Ovary (tissue), 3 donors: ENCODE results near the gene MYL5.

Source experiments
- EP300 ChIP-seq: sonication (generic); formaldehyde crosslinking; IDR thresholded peaks from one replicate; pipeline ENCODE4 v1.6.1; 2017; ENCODE audit warnings: antibody characterized with exemption
- TF ChIP-seq, protein P1 (sequence below), 3 donors: fragments of 450-650 bp in 2 of 3; fragments of 200-600 bp in 1 of 3; IDR thresholded peaks; one replicate each; pipeline versions ENCODE4 v1.5.1 to v1.8.0; 2016 to 2022; ENCODE audit warnings: antibody characterized with exemption in 3 of 3, mild to moderate bottlenecking in 1 of 3
- donor health status: DM: no; HTN: no; CAD: no.

GRCh38 chr4:648579-649292 lies 25.6 kb upstream of the MYL5 start:
- no peak for TF ChIP-seq EP300
- TF ChIP-seq, protein P1, sequence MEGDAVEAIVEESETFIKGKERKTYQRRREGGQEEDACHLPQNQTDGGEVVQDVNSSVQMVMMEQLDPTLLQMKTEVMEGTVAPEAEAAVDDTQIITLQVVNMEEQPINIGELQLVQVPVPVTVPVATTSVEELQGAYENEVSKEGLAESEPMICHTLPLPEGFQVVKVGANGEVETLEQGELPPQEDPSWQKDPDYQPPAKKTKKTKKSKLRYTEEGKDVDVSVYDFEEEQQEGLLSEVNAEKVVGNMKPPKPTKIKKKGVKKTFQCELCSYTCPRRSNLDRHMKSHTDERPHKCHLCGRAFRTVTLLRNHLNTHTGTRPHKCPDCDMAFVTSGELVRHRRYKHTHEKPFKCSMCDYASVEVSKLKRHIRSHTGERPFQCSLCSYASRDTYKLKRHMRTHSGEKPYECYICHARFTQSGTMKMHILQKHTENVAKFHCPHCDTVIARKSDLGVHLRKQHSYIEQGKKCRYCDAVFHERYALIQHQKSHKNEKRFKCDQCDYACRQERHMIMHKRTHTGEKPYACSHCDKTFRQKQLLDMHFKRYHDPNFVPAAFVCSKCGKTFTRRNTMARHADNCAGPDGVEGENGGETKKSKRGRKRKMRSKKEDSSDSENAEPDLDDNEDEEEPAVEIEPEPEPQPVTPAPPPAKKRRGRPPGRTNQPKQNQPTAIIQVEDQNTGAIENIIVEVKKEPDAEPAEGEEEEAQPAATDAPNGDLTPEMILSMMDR (IDR thresholded peaks at IDR 0.05) = no peak
